K562 (cell line): Measurements from ENCODE around the gene CACNA2D3. TPM values are rescaled to one million over a fixed set of nuclear protein-coding genes. Genes with fewer than 3 reads are reported as not detected.

Source experiments
- ATAC-seq: fragments of 200-7000 bp; cut with Tn5 transposase; 3 replicates; pipeline ENCODE4 v1.9.1; 2020; ENCODE audit warnings: moderate library complexity
- BruUV-seq: library from RNA; stranded (reverse); fragments of 400-500 nt; replicated peaks from 2 replicates; lab custom pipeline; 2021; lab: Mats Ljungman, UMichigan
- CTCF ChIA-PET: fragments of 300-600 bp; formaldehyde crosslinking; extraction: SDS; loops from one replicate; lab custom pipeline; 2021; ENCODE audit warnings: low intra/inter-chr PET ratio; lab: Yijun Ruan, JAX
- POLR2A ChIA-PET: fragments of 300-600, 350-650 bp; sonication (Branson Sonifier 250); formaldehyde crosslinking; extraction: SDS; loops from one replicate; lab custom pipeline; 2021; ENCODE audit warnings: antibody characterized with exemption, inconsistent platforms; lab: Yijun Ruan, JAX
- DNase-seq, 4 experiments: peaks; one replicate each; pipeline versions ENCODE4 v3.0.0 to v3.0.0-alpha.2; 2011 to 2018; ENCODE audit warnings: low spot score in 3 of 4, mixed read lengths in 3 of 4; ENCODE audit errors: extremely low read depth in 1 of 4
- FAIRE-seq: peaks from 2 replicates; lab custom pipeline; 2011; peaks lifted over from hg19 to GRCh38; lab: Jason Lieb, UNC
- H2AFZ ChIP-seq: 2 replicates; pipeline ENCODE4 v1.6.0; 2011; ENCODE audit warnings: low read depth, low read length, control low read depth, inconsistent platforms
- H3K27ac ChIP-seq: fragments of 200-600 bp; 3 replicates; pipeline ENCODE4 v1.8.0; 2011; ENCODE audit warnings: low read depth, mild to moderate bottlenecking, control low read depth, inconsistent platforms, low read length, moderate library complexity, mixed read lengths; ENCODE audit errors: extremely low read depth
- H3K27me3 ChIP-seq, 2 experiments: fragments of 300-600 bp in 1 of 2; 2 replicates in 1 of 2; 3 replicates in 1 of 2; pipeline versions ENCODE4 v1.6.0 to v1.8.0; 2011; ENCODE audit warnings: inconsistent platforms in 2 of 2, low read length in 2 of 2, mild to moderate bottlenecking in 1 of 2, mixed read lengths in 1 of 2, moderate library complexity in 1 of 2; ENCODE audit not compliant: control insufficient read depth in 2 of 2, insufficient read depth in 2 of 2
- H3K36me3 ChIP-seq: fragments of 300-600 bp; 3 replicates; pipeline ENCODE4 v1.8.0; 2011; ENCODE audit warnings: mild to moderate bottlenecking, low read length, inconsistent platforms; ENCODE audit not compliant: control insufficient read depth, insufficient read depth
- H3K4me1 ChIP-seq, 2 experiments: fragments of 200-600 bp in 1 of 2; replicated peaks in 1 of 2; 2 replicates in 1 of 2; 3 replicates in 1 of 2; pipeline versions ENCODE4 v1.5.1 to v1.8.0; 2011; ENCODE audit warnings: inconsistent platforms in 2 of 2, low read length in 2 of 2, mild to moderate bottlenecking in 1 of 2, mixed read lengths in 1 of 2, moderate library complexity in 1 of 2; ENCODE audit not compliant: control insufficient read depth in 2 of 2, insufficient read depth in 2 of 2
- H3K4me2 ChIP-seq: 2 replicates; pipeline ENCODE4 v1.6.1; 2011; ENCODE audit warnings: low read length, control low read depth, inconsistent platforms, mixed read lengths; ENCODE audit not compliant: insufficient read depth
- H3K4me3 ChIP-seq: fragments of 200-600 bp; sonication (generic), shearing (Covaris generic); 2 replicates; pipeline ENCODE4 v1.5.1; 2016; ENCODE audit warnings: control low read depth, inconsistent platforms
- H3K79me2 ChIP-seq: fragments of 200-600 bp; 3 replicates; pipeline ENCODE4 v1.8.0; 2011; ENCODE audit warnings: low read length, inconsistent platforms; ENCODE audit not compliant: control insufficient read depth, insufficient read depth
- H3K9ac ChIP-seq, 2 experiments: 2 replicates each; pipeline versions ENCODE4 v1.6.0 to v1.6.1; 2011; ENCODE audit warnings: low read depth in 2 of 2, low read length in 2 of 2, control low read depth in 1 of 2, inconsistent platforms in 1 of 2, mild to moderate bottlenecking in 1 of 2, mixed read lengths in 1 of 2; ENCODE audit not compliant: insufficient read depth in 1 of 2
- H3K9me1 ChIP-seq: one replicate; pipeline ENCODE4 v1.6.0; 2011; ENCODE audit warnings: inconsistent platforms, mild to moderate bottlenecking, low read length, moderate library complexity; ENCODE audit not compliant: control insufficient read depth, insufficient read depth
- H3K9me3 ChIP-seq: replicated peaks from 2 replicates; pipeline ENCODE4 v1.5.1; 2011; ENCODE audit warnings: low read depth, low read length, inconsistent platforms; ENCODE audit not compliant: control insufficient read depth, insufficient read depth
- H4K20me1 ChIP-seq: replicated peaks from 2 replicates; pipeline ENCODE4 v1.6.1; 2011; ENCODE audit warnings: low read length, inconsistent platforms, mixed read lengths; ENCODE audit not compliant: control insufficient read depth, insufficient read depth
- COPS2 ChIP-seq: fragments of 450-650 bp; conservative IDR thresholded peaks from 2 replicates; pipeline ENCODE4 v1.6.1; 2016; ENCODE audit warnings: mild to moderate bottlenecking, moderate library complexity
- DIDO1 ChIP-seq: fragments of 450-650 bp; IDR thresholded peaks from 2 replicates; pipeline ENCODE4 v1.6.1; 2016; ENCODE audit warnings: low read depth, missing biosample characterization, missing genetic modification characterization
- HIVEP1 ChIP-seq: fragments of 250-450 bp; sonication (Bioruptor Pico); IDR thresholded peaks from 2 replicates; pipeline ENCODE4 v1.4.0; 2020; ENCODE audit warnings: mild to moderate bottlenecking
- MTF1 ChIP-seq: fragments of 250-450 bp; sonication (Bioruptor Pico); IDR thresholded peaks from 2 replicates; pipeline ENCODE4 v1.9.0; 2021; ENCODE audit warnings: moderate library complexity, mild to moderate bottlenecking, inconsistent platforms, borderline replicate concordance
- NCOA1 ChIP-seq: fragments of 450-650 bp; IDR thresholded peaks from 2 replicates; pipeline ENCODE4 v1.6.1; 2016; ENCODE audit warnings: low read depth
- PRPF4 ChIP-seq: fragments of 200-400 bp; formaldehyde crosslinking; IDR thresholded peaks from one replicate; pipeline ENCODE4 v1.6.1; 2017; ENCODE audit warnings: low read length, low read depth, mild to moderate bottlenecking; ENCODE audit not compliant: insufficient read depth, poor library complexity, severe bottlenecking
- ZFX ChIP-seq: sonication (generic); formaldehyde crosslinking; IDR thresholded peaks from 2 replicates; pipeline ENCODE4 v1.8.0; 2022; ENCODE audit warnings: mild to moderate bottlenecking, missing genetic modification reagents, moderate library complexity
- ZNF253 ChIP-seq: fragments of 250-450 bp; sonication (Bioruptor Pico); conservative IDR thresholded peaks from 2 replicates; pipeline ENCODE4 v1.6.1; 2021; ENCODE audit warnings: mild to moderate bottlenecking
- ZNF584 ChIP-seq: fragments of 200-800 bp; sonication (Bioruptor generic); IDR thresholded peaks from 2 replicates; pipeline ENCODE4 v1.6.1; 2016; ENCODE audit warnings: low read depth, mild to moderate bottlenecking, missing genetic modification characterization, missing compliant biosample characterization
- WGBS: fragments of 100-300 bp; shearing (Covaris generic); methylation state at CpG from one replicate; pipeline ENCODE4 v1.1.6; 2016; ENCODE audit warnings: low coverage, mixed read lengths; ENCODE audit not compliant: insufficient coverage; ENCODE audit errors: missing lambda C conversion rate; 5-methylcytosine and 5-hydroxymethylcytosine counted together
- in situ Hi-C: fragments of 300-500 bp; cut with MboI; formaldehyde crosslinking; loops from 4 replicates; pipeline ENCODE4 v1.15.0; 2018; ENCODE audit warnings: inconsistent platforms, mixed read lengths
- intact Hi-C: fragments of 100-400 bp; cut with micrococcal nuclease; formaldehyde crosslinking; loops from 2 replicates; pipeline ENCODE4 v1.14.2; 2022
- polyA plus RNA-seq, 8 experiments: library from polyadenylated mRNA; depleted of rRNA in 4 of 8; stranded (reverse) in 5 of 8; unstranded in 3 of 8; fragments of >200 nt; fragmentation: Nextera tagmentation in 2 of 8; fragmentation: Illumina TruSeq in 1 of 8; extraction: Ambion mirVana in 2 of 8; extraction: Trizol in 1 of 8; gene quantifications; 2 replicates each; pipeline versions ENCODE4 v1.2.1 to v1.2.3, GENCODE V29; 2011 to 2014; ENCODE audit warnings: inconsistent platforms in 1 of 8, missing spikeins in 1 of 8
- total RNA-seq, 7 experiments: library from RNA; depleted of rRNA in 6 of 7; stranded (reverse); fragments of >200 nt in 6 of 7; fragmentation: Illumina TruSeq in 2 of 7; extraction: Trizol in 2 of 7; gene quantifications; 2 replicates each; pipeline versions ENCODE4 v1.2.1 to v1.2.3, GENCODE V29; 2011 to 2021; ENCODE audit warnings: low replicate concordance in 1 of 7
- TF ChIP-seq, protein P1 (sequence below): fragments of 250-450 bp; sonication (Bioruptor Pico); IDR thresholded peaks from 2 replicates; pipeline ENCODE4 v1.5.0; 2021
- TF ChIP-seq, protein P2 (sequence below): fragments of 250-450 bp; sonication (Bioruptor Pico); IDR thresholded peaks from 2 replicates; pipeline ENCODE4 v1.5.1; 2021; ENCODE audit warnings: mild to moderate bottlenecking

Gene CACNA2D3
- total and polyA plus RNA-seq, 9 of the 15 experiments (the other 6 are each of a cell fraction or from before 2014, with no cell fraction given): 0.01 TPM; not detected in 8

DNA sequence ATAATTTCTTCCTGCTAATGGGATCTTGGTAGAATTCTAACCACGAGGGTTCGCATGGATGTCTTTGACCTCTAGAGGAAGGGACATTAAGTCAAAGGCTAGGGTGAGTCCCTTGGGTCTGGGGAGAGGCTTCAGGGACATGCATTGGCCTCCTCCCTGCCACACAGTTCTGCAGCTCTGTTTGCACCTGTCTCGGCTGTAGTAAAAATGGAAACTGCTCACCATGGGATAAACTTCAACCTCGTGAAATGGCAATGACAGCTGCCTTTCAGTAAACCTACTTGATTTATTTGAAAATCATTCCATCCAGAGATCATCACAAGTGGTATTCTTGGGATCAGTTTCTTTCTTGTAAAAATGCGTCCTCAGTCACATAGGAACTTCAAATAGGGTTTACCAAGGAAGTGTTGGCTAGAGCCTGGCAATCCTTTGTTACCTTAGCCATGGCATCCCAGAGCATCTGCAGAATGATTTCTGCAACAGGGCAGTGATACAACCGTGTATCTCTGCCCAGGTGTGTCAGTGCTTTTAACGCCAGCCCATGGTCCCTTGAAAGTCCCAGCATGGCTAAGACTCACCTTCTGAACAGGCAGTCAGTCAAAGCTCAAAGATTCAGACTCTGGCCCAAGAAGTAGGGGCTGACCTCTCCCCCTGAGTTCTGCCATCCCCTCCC lies 819.5 kb downstream of the CACNA2D3 start:
- no peaks in the 10 kb centered on the region for H3K79me2 ChIP-seq
- no peaks in the 10 kb centered on the region for H3K36me3 ChIP-seq
- H3K4me2 ChIP-seq: no peak overlapping the region
- H3K4me1 ChIP-seq: no peaks in the 10 kb centered on the region
- TF ChIP-seq ZFX (CRISPR knock-in tag): no peak
- no peak for TF ChIP-seq COPS2
- H4K20me1 ChIP-seq: no peaks in the 10 kb centered on the region
- BruUV-seq: no TSS peak
- no peak for DNase-seq
- no peak overlapping the region for H3K9ac ChIP-seq
- ChIA-PET CTCF (no interaction called here), POLR2A (no interaction called here)
- no peak overlapping the region for H2AFZ ChIP-seq
- FAIRE-seq: no peak
- intact Hi-C loops: no loop called here
- H3K9me3 ChIP-seq: no peaks in the 10 kb centered on the region
- 0% methylated on average over 6 of the region's 7 CpGs for WGBS
- ATAC-seq: no peak
- H3K4me3 ChIP-seq: no peak overlapping the region
- H3K27me3 ChIP-seq: peaks cover 0 to 22% of the 10 kb centered on the region in 2 experiments; a peak in 2 of 5 replicates
- H3K9me1 ChIP-seq: no peaks in the 10 kb centered on the region
- H3K27ac ChIP-seq: no peak overlapping the region
- in situ Hi-C loops: no loop called here

- Histone ChIP-seq H2AFZ (no peak overlapping the region), H3K9ac (no peak overlapping the region), H3K27ac (no peak overlapping the region), H4K20me1 (no peaks in the 10 kb centered on the region), H3K4me3 (no peak overlapping the region), H3K27me3 (no peaks in the 10 kb centered on the region), H3K9me1 (no peaks in the 10 kb centered on the region), H3K9me3 (no peaks in the 10 kb centered on the region), H3K36me3 (no peaks in the 10 kb centered on the region), H3K4me1 (no peaks in the 10 kb centered on the region; a peak in 1 of 5 replicates), H3K4me2 (no peak overlapping the region), H3K79me2 (no peaks in the 10 kb centered on the region)
- intact Hi-C loops: loop anchor here (5.0 kb wide), 1 partner anchor 233 kb away; no protein-coding TSS in a partner anchor
- POLR2A ChIA-PET: no interaction called here
- CTCF ChIA-PET: no interaction called here
- no peak for DNase-seq
- in situ Hi-C loops: no loop called here
- BruUV-seq: no TSS peak
- WGBS: 0% methylated on average over 4 of the region's 4 CpGs
- no peak for ATAC-seq
- FAIRE-seq: no peak
- TF ChIP-seq MTF1 (CRISPR knock-in tag): no peak
- no peak for TF ChIP-seq DIDO1 (tag)
- TF ChIP-seq ZNF584: no peak
- no peak for TF ChIP-seq ZNF253
- no peak for TF ChIP-seq HIVEP1 (CRISPR knock-in tag)
- TF ChIP-seq, protein P1, sequence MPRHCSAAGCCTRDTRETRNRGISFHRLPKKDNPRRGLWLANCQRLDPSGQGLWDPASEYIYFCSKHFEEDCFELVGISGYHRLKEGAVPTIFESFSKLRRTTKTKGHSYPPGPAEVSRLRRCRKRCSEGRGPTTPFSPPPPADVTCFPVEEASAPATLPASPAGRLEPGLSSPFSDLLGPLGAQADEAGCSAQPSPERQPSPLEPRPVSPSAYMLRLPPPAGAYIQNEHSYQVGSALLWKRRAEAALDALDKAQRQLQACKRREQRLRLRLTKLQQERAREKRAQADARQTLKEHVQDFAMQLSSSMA (CRISPR knock-in tag): no peak
- TF ChIP-seq NCOA1: no peak
- TF ChIP-seq, protein P2, sequence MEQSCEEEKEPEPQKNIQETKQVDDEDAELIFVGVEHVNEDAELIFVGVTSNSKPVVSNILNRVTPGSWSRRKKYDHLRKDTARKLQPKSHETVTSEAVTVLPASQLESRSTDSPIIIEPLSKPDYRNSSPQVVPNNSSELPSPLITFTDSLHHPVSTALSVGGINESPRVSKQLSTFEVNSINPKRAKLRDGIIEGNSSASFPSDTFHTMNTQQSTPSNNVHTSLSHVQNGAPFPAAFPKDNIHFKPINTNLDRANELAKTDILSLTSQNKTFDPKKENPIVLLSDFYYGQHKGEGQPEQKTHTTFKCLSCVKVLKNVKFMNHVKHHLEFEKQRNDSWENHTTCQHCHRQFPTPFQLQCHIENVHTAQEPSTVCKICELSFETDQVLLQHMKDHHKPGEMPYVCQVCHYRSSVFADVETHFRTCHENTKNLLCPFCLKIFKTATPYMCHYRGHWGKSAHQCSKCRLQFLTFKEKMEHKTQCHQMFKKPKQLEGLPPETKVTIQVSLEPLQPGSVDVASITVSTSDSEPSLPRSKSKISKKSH (CRISPR knock-in tag): no peak
- no peak for TF ChIP-seq PRPF4
Observed at GRCh38 chr3:54949491-54950044, 827.2 kb downstream of the CACNA2D3 start.
